ENCODE results near the gene DAPL1. TPM values are rescaled to one million over a fixed set of nuclear protein-coding genes. Genes with fewer than 3 reads are reported as not detected.

DAPL1 gene
- total RNA-seq, 1 experiment from 2014 or later: not detected

Other genes with a start within 250 kb of the DAPL1 start
- 8.5 to 11.6 TPM (median 8.7 TPM) in 3 replicates for gene TANC1, start 173.3 kb downstream of the DAPL1 start, total RNA-seq (2021)